Fibroblast of lung (primary cell): Measurements from ENCODE around the gene SMOC2.

Experiments used
- EZH2 ChIP-seq: IDR thresholded peaks from 2 replicates; pipeline ENCODE4 v1.5.1; 2012; ENCODE audit warnings: low read length, control low read depth, mild to moderate bottlenecking; ENCODE audit errors: missing control alignments
- TF ChIP-seq, protein P1 (sequence below), 2 donors: IDR thresholded peaks in 1 of 2; conservative IDR thresholded peaks in 1 of 2; 1 replicate in 1 of 2; 2 replicates in 1 of 2; pipeline ENCODE4 v1.5.1; 2011 to 2012; ENCODE audit warnings: low read length in 2 of 2, control low read depth in 1 of 2, inconsistent platforms in 1 of 2, low read depth in 1 of 2, mild to moderate bottlenecking in 1 of 2

DNA sequence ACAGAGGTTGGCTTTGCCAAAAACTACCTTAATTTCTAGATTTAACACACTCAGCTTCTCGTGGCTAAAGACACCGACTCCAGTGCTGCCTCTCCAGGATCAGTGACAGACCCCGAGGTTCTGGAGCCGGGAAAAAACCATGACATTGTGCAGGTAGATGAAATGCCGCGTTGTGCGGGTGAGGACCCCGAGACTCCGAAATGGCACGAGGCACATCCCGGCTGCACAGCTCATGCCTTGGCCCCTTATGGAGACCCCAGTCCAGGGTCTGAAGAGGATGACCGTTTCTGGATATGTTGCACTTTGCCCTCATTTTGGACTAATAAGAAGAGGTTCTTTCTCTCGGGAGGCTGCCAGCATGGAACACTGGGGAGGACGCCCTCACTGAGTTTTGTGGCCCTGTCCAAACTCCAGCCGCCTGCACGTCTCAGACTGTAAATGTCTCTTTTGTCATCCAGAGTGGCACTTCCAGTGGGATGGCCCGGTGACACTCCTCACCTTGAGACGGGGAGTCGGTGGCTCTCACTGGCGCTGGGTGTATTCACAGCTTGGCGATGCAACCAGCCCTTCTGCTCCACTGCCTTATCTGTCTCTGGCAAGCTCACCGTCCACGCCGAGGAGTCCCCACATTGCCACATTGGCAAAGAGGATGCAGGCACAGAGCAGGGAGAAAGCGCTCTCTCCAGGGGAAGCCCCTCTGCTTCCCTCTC is 245.2 kb downstream of the SMOC2 start:
- TF ChIP-seq, protein P1, sequence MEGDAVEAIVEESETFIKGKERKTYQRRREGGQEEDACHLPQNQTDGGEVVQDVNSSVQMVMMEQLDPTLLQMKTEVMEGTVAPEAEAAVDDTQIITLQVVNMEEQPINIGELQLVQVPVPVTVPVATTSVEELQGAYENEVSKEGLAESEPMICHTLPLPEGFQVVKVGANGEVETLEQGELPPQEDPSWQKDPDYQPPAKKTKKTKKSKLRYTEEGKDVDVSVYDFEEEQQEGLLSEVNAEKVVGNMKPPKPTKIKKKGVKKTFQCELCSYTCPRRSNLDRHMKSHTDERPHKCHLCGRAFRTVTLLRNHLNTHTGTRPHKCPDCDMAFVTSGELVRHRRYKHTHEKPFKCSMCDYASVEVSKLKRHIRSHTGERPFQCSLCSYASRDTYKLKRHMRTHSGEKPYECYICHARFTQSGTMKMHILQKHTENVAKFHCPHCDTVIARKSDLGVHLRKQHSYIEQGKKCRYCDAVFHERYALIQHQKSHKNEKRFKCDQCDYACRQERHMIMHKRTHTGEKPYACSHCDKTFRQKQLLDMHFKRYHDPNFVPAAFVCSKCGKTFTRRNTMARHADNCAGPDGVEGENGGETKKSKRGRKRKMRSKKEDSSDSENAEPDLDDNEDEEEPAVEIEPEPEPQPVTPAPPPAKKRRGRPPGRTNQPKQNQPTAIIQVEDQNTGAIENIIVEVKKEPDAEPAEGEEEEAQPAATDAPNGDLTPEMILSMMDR (conservative IDR thresholded peaks at IDR 0.05 in 1 of 2, IDR thresholded peaks at IDR 0.05 in 1 of 2; ENCODE audit: low read depth in 1 of 2, low read length in 2 of 2), result no peak
- no peak for TF ChIP-seq EZH2
